HEK293 (cell line): ENCODE data around the gene KRT71.

Source experiments
- GLI2 ChIP-seq: fragments of 450-650 bp; formaldehyde crosslinking; IDR thresholded peaks from 2 replicates; pipeline ENCODE4; 2017; ENCODE audit warnings: missing biosample characterization, missing genetic modification characterization, low read depth, borderline replicate concordance
- ZBTB26 ChIP-seq: fragments of 450-650 bp; formaldehyde crosslinking; optimal IDR thresholded peaks from 2 replicates; pipeline ENCODE3; 2016; ENCODE audit warnings: missing biosample characterization, mild to moderate bottlenecking, missing genetic modification characterization
- ZNF341 ChIP-seq: fragments of 450-650 bp; formaldehyde crosslinking; IDR thresholded peaks from 2 replicates; pipeline ENCODE4; 2016; ENCODE audit warnings: low read depth, missing biosample characterization, missing genetic modification characterization
- ZNF561 ChIP-seq: fragments of 450-650 bp; IDR thresholded peaks from 2 replicates; pipeline ENCODE4 v1.5.1; 2018; ENCODE audit warnings: missing biosample characterization, missing genetic modification characterization, borderline replicate concordance
- ZNF658 ChIP-seq: fragments of 450-650 bp; formaldehyde crosslinking; IDR thresholded peaks from 2 replicates; pipeline ENCODE4; 2016; ENCODE audit warnings: missing biosample characterization, missing genetic modification characterization
- TF ChIP-seq, protein P1 (sequence below): fragments of 450-650 bp; formaldehyde crosslinking; IDR thresholded peaks from 2 replicates; pipeline ENCODE4 v1.5.1; 2016; ENCODE audit warnings: missing biosample characterization, missing genetic modification characterization

DNA sequence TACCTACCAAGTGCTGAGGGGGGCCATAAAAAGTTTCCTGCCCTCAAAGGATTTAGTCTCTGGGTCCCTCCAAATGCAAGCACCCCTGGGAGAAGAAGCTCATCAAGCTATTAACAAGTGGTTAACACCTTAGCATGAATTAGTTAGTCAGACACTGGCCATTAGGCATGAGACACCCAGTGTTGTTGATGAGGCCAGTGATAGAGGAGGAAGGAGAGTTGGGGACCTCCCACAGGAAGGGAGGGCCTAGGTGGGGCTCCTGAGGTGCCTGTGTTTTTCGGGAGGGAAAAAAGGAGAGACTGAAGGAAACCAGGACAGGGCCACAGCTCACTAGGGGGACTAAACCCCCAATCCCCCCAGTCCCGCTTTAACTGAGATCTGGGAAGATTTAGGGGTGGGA is 4.5 kb upstream of the KRT71 start:
- TF ChIP-seq ZNF561 (no peak), ZBTB26 (no peak), GLI2 (tag by site-specific recombination) (no peak), ZNF341 (no peak), ZNF658 (no peak)
- TF ChIP-seq, protein P1, sequence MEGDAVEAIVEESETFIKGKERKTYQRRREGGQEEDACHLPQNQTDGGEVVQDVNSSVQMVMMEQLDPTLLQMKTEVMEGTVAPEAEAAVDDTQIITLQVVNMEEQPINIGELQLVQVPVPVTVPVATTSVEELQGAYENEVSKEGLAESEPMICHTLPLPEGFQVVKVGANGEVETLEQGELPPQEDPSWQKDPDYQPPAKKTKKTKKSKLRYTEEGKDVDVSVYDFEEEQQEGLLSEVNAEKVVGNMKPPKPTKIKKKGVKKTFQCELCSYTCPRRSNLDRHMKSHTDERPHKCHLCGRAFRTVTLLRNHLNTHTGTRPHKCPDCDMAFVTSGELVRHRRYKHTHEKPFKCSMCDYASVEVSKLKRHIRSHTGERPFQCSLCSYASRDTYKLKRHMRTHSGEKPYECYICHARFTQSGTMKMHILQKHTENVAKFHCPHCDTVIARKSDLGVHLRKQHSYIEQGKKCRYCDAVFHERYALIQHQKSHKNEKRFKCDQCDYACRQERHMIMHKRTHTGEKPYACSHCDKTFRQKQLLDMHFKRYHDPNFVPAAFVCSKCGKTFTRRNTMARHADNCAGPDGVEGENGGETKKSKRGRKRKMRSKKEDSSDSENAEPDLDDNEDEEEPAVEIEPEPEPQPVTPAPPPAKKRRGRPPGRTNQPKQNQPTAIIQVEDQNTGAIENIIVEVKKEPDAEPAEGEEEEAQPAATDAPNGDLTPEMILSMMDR, result no peak
